Measurements from ENCODE around the gene ATP6V1F. TPM values are rescaled to one million over a fixed set of nuclear protein-coding genes. Genes with fewer than 3 reads are reported as not detected.

ATP6V1F gene
- total RNA-seq, 2 donors from 2014 or later: 122 to 157 TPM

DNA sequence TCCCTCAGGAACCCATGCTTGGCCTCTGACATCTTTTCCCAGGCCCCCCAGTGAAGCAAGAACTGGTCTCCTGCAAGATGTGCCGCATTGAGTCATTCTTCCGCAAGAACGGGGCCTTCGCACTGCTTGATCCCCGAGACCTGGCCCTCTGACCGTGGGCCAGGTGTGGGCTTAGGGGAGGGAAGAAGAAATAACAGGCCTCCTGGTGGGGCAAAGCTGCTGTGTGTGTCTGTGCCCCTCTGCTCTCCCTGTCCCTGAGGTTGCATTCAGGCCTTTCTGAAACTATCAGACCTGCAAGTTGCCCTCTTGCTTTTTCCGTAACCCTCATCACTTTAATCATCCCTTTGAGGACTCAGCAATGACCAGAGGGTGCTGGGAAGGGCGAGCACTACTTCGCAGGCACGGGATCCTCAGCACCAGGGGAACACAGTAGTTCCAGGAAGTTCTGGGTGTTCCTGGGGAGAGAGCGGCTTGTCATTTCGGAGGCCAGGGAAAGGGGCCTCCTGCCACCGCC, 6.0 kb downstream of the ATP6V1F start:
- Histone ChIP-seq H3K27ac (ENCODE audit: low read depth, low read length) (no peak overlapping the region), H3K4me3 (ENCODE audit: low read length) (peak overlapping the region; percentile 80), H3K27me3 (ENCODE audit: control insufficient read depth, insufficient read depth, low read length, poor library complexity, severe bottlenecking) (peaks cover 33% of the 10 kb centered on the region), H3K9ac (ENCODE audit: extremely low read depth, low read length, poor library complexity, severe bottlenecking) (no peak overlapping the region), H3K36me3 (ENCODE audit: control insufficient read depth, insufficient read depth, low read length) (peaks cover 18% of the 10 kb centered on the region), H3K9me3 (ENCODE audit: control insufficient read depth, low read length) (no peaks in the 10 kb centered on the region), H3K4me1 (ENCODE audit: control insufficient read depth, insufficient read depth, low read length) (no peaks in the 10 kb centered on the region)
- H3K4me1 Mint-ChIP-seq: peaks cover 17% of the 10 kb centered on the region
- H3K4me3 Mint-ChIP-seq: peak overlapping the region; percentile 51
- peaks cover 22% of the 10 kb centered on the region for H3K36me3 Mint-ChIP-seq (ENCODE audit: low read depth)
- H3K27ac Mint-ChIP-seq: no peak overlapping the region
- DNase-seq: peak; percentile 54
- H3K27me3 Mint-ChIP-seq (ENCODE audit: insufficient read depth): peaks cover 49% of the 10 kb centered on the region
- TF ChIP-seq, protein P1, sequence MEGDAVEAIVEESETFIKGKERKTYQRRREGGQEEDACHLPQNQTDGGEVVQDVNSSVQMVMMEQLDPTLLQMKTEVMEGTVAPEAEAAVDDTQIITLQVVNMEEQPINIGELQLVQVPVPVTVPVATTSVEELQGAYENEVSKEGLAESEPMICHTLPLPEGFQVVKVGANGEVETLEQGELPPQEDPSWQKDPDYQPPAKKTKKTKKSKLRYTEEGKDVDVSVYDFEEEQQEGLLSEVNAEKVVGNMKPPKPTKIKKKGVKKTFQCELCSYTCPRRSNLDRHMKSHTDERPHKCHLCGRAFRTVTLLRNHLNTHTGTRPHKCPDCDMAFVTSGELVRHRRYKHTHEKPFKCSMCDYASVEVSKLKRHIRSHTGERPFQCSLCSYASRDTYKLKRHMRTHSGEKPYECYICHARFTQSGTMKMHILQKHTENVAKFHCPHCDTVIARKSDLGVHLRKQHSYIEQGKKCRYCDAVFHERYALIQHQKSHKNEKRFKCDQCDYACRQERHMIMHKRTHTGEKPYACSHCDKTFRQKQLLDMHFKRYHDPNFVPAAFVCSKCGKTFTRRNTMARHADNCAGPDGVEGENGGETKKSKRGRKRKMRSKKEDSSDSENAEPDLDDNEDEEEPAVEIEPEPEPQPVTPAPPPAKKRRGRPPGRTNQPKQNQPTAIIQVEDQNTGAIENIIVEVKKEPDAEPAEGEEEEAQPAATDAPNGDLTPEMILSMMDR (conservative IDR thresholded peaks at IDR 0.05): no peak
- no peaks in the 10 kb centered on the region for H3K9me3 Mint-ChIP-seq
- 43 to 82% methylated on average over 7 to 13 of the region's 13 CpGs for WGBS, 2 experiments (ENCODE audit: insufficient coverage in 1 of 2, insufficient read length in 1 of 2)

DNA sequence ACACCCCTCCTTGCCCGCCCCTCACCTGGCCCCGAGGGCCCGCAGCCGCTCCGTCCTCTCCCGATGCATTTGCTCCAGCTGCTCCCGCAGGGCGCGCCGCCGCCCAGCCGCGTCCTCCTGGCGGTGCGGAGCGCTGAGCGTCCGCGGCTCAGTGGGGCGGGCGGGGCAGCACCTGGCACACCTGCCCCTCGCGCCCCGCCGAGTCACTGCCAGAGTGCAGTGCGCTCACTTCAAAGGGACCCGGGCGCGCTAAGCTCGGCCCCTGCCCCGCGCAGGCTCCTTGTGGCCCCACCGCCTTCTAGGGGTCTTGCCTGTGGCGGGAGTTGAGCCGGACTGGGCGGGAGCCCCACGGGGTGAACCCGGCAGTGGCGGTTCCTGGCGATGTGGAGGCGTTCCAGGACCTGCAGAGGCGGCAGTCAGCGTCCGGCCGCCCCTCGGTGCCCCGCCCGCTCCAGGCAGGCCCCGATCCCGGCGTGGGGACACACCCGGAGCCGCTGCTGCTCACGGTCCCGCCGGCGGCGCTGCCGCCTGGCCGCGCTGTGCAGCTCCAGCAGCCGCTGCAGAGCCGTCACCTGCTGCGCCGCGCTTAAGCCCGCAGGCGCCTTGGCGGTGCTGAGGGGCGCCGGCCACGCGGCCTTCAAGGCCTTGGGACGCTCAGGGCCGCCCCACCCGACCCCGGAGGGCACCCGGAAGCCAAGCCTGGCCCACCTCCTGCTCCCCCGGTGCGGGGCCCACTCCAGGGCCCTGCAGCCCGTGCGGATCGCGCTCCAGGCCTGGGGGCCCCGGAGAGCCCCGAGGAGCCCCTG, 6.7 kb downstream of the ATP6V1F start:
- Histone ChIP-seq H3K9me3 (ENCODE audit: control insufficient read depth, low read length) (no peaks in the 10 kb centered on the region), H3K36me3 (ENCODE audit: control insufficient read depth, insufficient read depth, low read length) (peaks cover 18% of the 10 kb centered on the region), H3K27me3 (ENCODE audit: control insufficient read depth, insufficient read depth, low read length, poor library complexity, severe bottlenecking) (peaks cover 33% of the 10 kb centered on the region), H3K27ac (ENCODE audit: low read depth, low read length) (no peak overlapping the region), H3K4me3 (ENCODE audit: low read length) (peak overlapping the region; percentile 80), H3K4me1 (ENCODE audit: control insufficient read depth, insufficient read depth, low read length) (no peaks in the 10 kb centered on the region), H3K9ac (ENCODE audit: extremely low read depth, low read length, poor library complexity, severe bottlenecking) (peak overlapping the region; percentile 15)
- Mint-ChIP-seq H3K4me3 (peak overlapping the region; percentile 51), H3K27me3 (ENCODE audit: insufficient read depth) (peaks cover 49% of the 10 kb centered on the region), H3K36me3 (ENCODE audit: low read depth) (peaks cover 22% of the 10 kb centered on the region), H3K9me3 (no peaks in the 10 kb centered on the region), H3K4me1 (peaks cover 14% of the 10 kb centered on the region), H3K27ac (no peak overlapping the region)
- TF ChIP-seq, protein P1 (conservative IDR thresholded peaks at IDR 0.05): peak; percentile 26
- peak; percentile 88 for DNase-seq
- WGBS, 2 experiments (ENCODE audit: insufficient coverage in 1 of 2, insufficient read length in 1 of 2): 1 to 2% methylated on average over 33 to 86 of the region's 86 CpGs

DNA sequence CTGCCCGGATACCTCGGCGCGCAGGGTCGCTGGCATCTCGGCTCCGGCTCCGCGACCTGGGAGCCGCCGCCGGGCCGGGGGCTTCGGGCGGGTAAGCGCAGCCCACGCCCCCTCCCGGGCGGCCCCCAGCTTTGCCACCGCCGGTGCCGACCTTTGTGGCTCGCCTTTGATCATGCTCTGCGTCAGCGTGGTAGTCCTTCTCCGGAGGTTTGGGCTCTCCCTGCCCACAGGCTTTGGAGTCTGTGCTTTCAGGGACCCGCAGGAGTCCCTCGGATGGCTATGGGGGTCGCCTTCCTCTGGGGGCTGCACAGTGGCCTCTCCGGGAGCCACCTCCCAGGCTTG, 7.3 kb downstream of the ATP6V1F start:
- H3K27ac ChIP-seq (ENCODE audit: low read depth, low read length): no peak overlapping the region
- Mint-ChIP-seq H3K4me1 (peaks cover 14% of the 10 kb centered on the region), H3K27ac (no peak overlapping the region), H3K27me3 (ENCODE audit: insufficient read depth) (peaks cover 49% of the 10 kb centered on the region), H3K9me3 (no peaks in the 10 kb centered on the region), H3K36me3 (ENCODE audit: low read depth) (peaks cover 18% of the 10 kb centered on the region), H3K4me3 (peak overlapping the region; percentile 48)
- no peaks in the 10 kb centered on the region for H3K4me1 ChIP-seq (ENCODE audit: control insufficient read depth, insufficient read depth, low read length)
- H3K36me3 ChIP-seq (ENCODE audit: control insufficient read depth, insufficient read depth, low read length): peaks cover 16% of the 10 kb centered on the region
- TF ChIP-seq, protein P1 (conservative IDR thresholded peaks at IDR 0.05): no peak
- peak; percentile 79 for DNase-seq
- H3K27me3 ChIP-seq (ENCODE audit: control insufficient read depth, insufficient read depth, low read length, poor library complexity, severe bottlenecking): peaks cover 33% of the 10 kb centered on the region
- H3K4me3 ChIP-seq (ENCODE audit: low read length): peak overlapping the region; percentile 80
- WGBS, 2 experiments (ENCODE audit: insufficient coverage in 1 of 2, insufficient read length in 1 of 2): 5 to 9% methylated on average over 27 to 30 of the region's 30 CpGs
- H3K9me3 ChIP-seq (ENCODE audit: control insufficient read depth, low read length): no peaks in the 10 kb centered on the region
- no peak overlapping the region for H3K9ac ChIP-seq (ENCODE audit: extremely low read depth, low read length, poor library complexity, severe bottlenecking)
